ENCODE measurements around the gene PIGU. TPM values are rescaled to one million over a fixed set of nuclear protein-coding genes. Genes with fewer than 3 reads are reported as not detected.

PIGU gene
- total and polyA plus RNA-seq, 2 of the 13 experiments (the other 11 are each of a cell fraction or from before 2014, with no cell fraction given): 45.5 to 231 TPM

GRCh38 chr20:34703424-34704176 lies 26.7 kb upstream of the PIGU start (continued):
- TF ChIP-seq DZIP1 (CRISPR knock-in tag; IDR thresholded peaks at IDR 0.05) (no peak; the same call in 1 of the 2 replicates), XRCC5 (optimal IDR thresholded peaks at IDR 0.05; ENCODE audit: low read length) (peak; percentile 58), SOX5 (CRISPR knock-in tag; IDR thresholded peaks at IDR 0.05; ENCODE audit: borderline replicate concordance) (peak; percentile 64), ZNF614 (CRISPR knock-in tag; IDR thresholded peaks at IDR 0.05; ENCODE audit: borderline replicate concordance) (peak; percentile 70; the same call in 1 of the 2 replicates), ARNTL (CRISPR knock-in tag; IDR thresholded peaks at IDR 0.05) (no peak), NFRKB (IDR thresholded peaks at IDR 0.05) (no peak), ZBTB7A (CRISPR knock-in tag; IDR thresholded peaks at IDR 0.05) (peak; percentile 69; the same call in 1 of the 2 replicates), ZNF605 (CRISPR knock-in tag; IDR thresholded peaks at IDR 0.05) (peak; percentile 67; the same call in 1 of the 2 replicates), ZFAT (CRISPR knock-in tag; conservative IDR thresholded peaks at IDR 0.05) (no peak), JUNB (CRISPR knock-in tag; IDR thresholded peaks at IDR 0.05; ENCODE audit: borderline replicate concordance) (peak; percentile 45; the same call in 1 of the 2 replicates), GABPA (IDR thresholded peaks at IDR 0.05; ENCODE audit: low read depth, low read length) (no peak), GABPA (CRISPR knock-in tag; IDR thresholded peaks at IDR 0.05; ENCODE audit: low read depth) (no peak), ZNF33A (CRISPR knock-in tag; IDR thresholded peaks at IDR 0.05; ENCODE audit: borderline replicate concordance) (peak; percentile 12; the same call in 1 of the 2 replicates), ZNF276 (CRISPR knock-in tag; IDR thresholded peaks at IDR 0.05; ENCODE audit: low read depth) (no peak), ZSCAN29 (CRISPR knock-in tag; conservative IDR thresholded peaks at IDR 0.05) (peak; percentile 71; the same call in 1 of the 2 replicates), MYNN (CRISPR knock-in tag; IDR thresholded peaks at IDR 0.05; ENCODE audit: low read depth) (no peak), MEIS2 (CRISPR knock-in tag; IDR thresholded peaks at IDR 0.05) (peak; percentile 22; the same call in 1 of the 2 replicates), HNRNPL (IDR thresholded peaks at IDR 0.05; ENCODE audit: low read depth, low read length) (no peak), HDAC1 (CRISPR knock-in tag; IDR thresholded peaks at IDR 0.05) (peak; percentile 82; the same call in 1 of the 2 replicates), ZSCAN25 (CRISPR knock-in tag; IDR thresholded peaks at IDR 0.05) (peak; percentile 32; the same call in 1 of the 2 replicates), NR2C2 (CRISPR knock-in tag; IDR thresholded peaks at IDR 0.05; ENCODE audit: borderline replicate concordance) (no peak), ZBED4 (CRISPR knock-in tag; IDR thresholded peaks at IDR 0.05; ENCODE audit: borderline replicate concordance) (peak; percentile 99)
